OCI-LY3 (cell line): ENCODE data around the gene RTN4RL1.

Source experiments
- H2AFZ ChIP-seq: fragments of 200-600, 300-600 bp; shearing (Covaris generic); 2 replicates; pipeline ENCODE4 v1.6.0; 2014; ENCODE audit warnings: antibody characterized with exemption, low read depth, low read length
- H3K27ac ChIP-seq: fragments of 200-600, 300-600 bp; sonication (generic); 2 replicates; pipeline ENCODE4 v1.5.1; 2014; ENCODE audit warnings: mild to moderate bottlenecking, low read length, moderate library complexity, mixed read lengths
- H3K27me3 ChIP-seq: fragments of 200-600, 300-600 bp; sonication (generic); 2 replicates; pipeline ENCODE4 v1.6.1; 2014; ENCODE audit warnings: low read depth, low read length, mixed read lengths
- H3K36me3 ChIP-seq: fragments of 200-600, 300-600 bp; sonication (generic); replicated peaks from 2 replicates; pipeline ENCODE3; 2014; ENCODE audit warnings: low read depth, low read length, mixed read lengths
- H3K4me1 ChIP-seq: fragments of 300-600, 200-600 bp; sonication (generic); 2 replicates; pipeline ENCODE4 v1.6.1; 2014; ENCODE audit warnings: low read length, mixed read lengths
- H3K4me2 ChIP-seq: fragments of 200-600, 300-600 bp; sonication (generic); 2 replicates; pipeline ENCODE4 v1.6.1; 2014; ENCODE audit warnings: low read length, mixed read lengths
- H3K4me3 ChIP-seq: fragments of 300-600, 200-600 bp; sonication (generic); 2 replicates; pipeline ENCODE4 v1.5.1; 2014; ENCODE audit warnings: antibody characterized with exemption, mild to moderate bottlenecking, low read length, moderate library complexity
- H3K79me2 ChIP-seq: fragments of 300-600, 200-600 bp; shearing (Covaris generic); 2 replicates; pipeline ENCODE4 v1.6.1; 2014; ENCODE audit warnings: mild to moderate bottlenecking, low read length, mixed read lengths
- H3K9ac ChIP-seq: fragments of 300-600, 200-600 bp; shearing (Covaris generic); 2 replicates; pipeline ENCODE4 v1.6.0; 2014; ENCODE audit warnings: mild to moderate bottlenecking, low read length, moderate library complexity
- H3K9me3 ChIP-seq: fragments of 200-600, 300-600 bp; shearing (Covaris generic); 2 replicates; pipeline ENCODE4 v1.6.1; 2014; ENCODE audit warnings: low read length, mixed read lengths; ENCODE audit not compliant: insufficient read depth
- H4K20me1 ChIP-seq: fragments of 200-600, 300-600 bp; sonication (generic); 2 replicates; pipeline ENCODE4 v1.6.1; 2016; ENCODE audit warnings: low read length, mixed read lengths; ENCODE audit not compliant: insufficient read depth
- CTCF ChIP-seq: fragments of 200-600, 300-600 bp; sonication (generic); IDR thresholded peaks from 2 replicates; pipeline ENCODE4 v1.5.1; 2014; ENCODE audit warnings: antibody characterized with exemption, low read length, low read depth
- EZH2phosphoT487 ChIP-seq: fragments of 200-600 bp; shearing (Covaris generic); IDR thresholded peaks from 2 replicates; pipeline ENCODE4 v1.6.1; 2018; ENCODE audit warnings: antibody characterized with exemption, mixed run types, low read depth

Gene RTN4RL1

DNA sequence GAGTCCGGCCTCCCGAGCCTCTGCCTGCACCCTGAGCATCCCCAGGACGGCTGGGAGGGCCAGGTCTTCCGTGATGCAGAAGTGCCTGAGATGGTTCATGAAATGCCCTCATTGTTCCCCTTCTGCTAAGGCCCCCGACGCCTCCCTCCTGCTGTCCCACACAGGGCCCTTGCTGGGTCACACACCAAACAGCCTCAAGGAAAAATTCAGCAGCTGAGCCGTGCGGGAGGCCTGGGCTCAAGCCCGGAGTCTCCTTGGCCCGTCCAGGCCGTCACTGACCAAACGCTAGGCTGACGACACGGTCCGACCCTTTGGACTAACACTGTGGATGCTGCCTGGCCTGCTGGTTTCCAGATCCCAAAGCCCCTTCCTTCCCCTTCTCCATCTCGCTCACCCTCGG is 90.2 kb downstream of the RTN4RL1 start:
- Histone ChIP-seq H3K27ac (no peak overlapping the region), H3K4me2 (no peak overlapping the region), H2AFZ (no peak overlapping the region), H4K20me1 (no peaks in the 10 kb centered on the region), H3K4me3 (no peak overlapping the region), H3K79me2 (no peaks in the 10 kb centered on the region), H3K27me3 (no peaks in the 10 kb centered on the region), H3K9ac (no peak overlapping the region), H3K36me3 (no peaks in the 10 kb centered on the region), H3K4me1 (peaks cover 3% of the 10 kb centered on the region; the same call in 1 of the 2 replicates), H3K9me3 (no peaks in the 10 kb centered on the region)
- no peak for TF ChIP-seq CTCF

DNA sequence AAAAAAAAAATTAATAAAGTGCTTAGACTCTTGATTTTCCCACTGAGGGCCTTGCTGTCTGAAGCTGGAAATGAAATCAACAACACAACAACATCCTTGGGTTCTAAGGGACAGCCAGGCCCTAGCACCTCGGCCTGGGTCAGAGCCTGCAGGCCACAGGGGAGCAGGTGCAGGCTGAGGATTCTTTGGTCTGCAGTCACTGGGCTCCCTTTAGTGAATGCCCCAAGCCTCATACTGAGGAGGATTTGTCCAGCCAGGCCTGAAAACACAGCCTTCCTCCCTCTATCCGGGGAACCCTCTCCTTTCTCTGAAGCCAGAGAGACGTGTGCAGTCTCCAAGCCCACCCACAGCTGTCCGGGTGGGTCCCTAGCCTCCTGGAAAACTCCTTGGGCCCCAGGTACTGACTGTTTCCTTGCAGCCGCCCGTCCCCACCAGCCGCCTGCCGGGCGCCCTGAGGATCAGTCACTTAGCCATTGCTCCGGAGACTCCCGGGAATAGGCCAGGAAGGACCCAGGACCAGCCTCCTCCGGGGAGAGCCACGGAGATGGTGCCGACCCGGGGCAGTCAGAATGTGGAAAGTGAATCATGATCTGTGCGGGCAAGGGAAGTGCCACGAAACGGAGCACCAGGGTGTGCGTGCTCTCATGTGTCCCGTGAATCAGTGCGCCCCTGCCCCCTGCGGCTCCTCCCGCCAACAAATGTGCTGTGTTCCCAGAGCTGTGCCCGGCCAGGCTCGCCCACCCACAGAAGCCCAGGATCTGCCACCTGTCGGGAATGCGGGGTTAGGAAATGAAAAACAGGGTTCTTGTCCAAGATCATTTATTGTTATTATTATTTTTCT is 91.0 kb downstream of the RTN4RL1 start:
- Histone ChIP-seq H4K20me1 (no peaks in the 10 kb centered on the region), H3K27me3 (no peaks in the 10 kb centered on the region), H3K4me2 (no peak overlapping the region), H3K4me1 (0 out of 2 replicates have a peak, but pooled peaks cover 3% of the 10 kb centered on the region), H3K9me3 (no peaks in the 10 kb centered on the region), H3K9ac (no peak overlapping the region), H3K36me3 (no peaks in the 10 kb centered on the region), H3K27ac (no peak overlapping the region), H3K4me3 (no peak overlapping the region), H2AFZ (no peak overlapping the region), H3K79me2 (no peaks in the 10 kb centered on the region)
- TF ChIP-seq EZH2phosphoT487 (no peak), CTCF (no peak)

DNA sequence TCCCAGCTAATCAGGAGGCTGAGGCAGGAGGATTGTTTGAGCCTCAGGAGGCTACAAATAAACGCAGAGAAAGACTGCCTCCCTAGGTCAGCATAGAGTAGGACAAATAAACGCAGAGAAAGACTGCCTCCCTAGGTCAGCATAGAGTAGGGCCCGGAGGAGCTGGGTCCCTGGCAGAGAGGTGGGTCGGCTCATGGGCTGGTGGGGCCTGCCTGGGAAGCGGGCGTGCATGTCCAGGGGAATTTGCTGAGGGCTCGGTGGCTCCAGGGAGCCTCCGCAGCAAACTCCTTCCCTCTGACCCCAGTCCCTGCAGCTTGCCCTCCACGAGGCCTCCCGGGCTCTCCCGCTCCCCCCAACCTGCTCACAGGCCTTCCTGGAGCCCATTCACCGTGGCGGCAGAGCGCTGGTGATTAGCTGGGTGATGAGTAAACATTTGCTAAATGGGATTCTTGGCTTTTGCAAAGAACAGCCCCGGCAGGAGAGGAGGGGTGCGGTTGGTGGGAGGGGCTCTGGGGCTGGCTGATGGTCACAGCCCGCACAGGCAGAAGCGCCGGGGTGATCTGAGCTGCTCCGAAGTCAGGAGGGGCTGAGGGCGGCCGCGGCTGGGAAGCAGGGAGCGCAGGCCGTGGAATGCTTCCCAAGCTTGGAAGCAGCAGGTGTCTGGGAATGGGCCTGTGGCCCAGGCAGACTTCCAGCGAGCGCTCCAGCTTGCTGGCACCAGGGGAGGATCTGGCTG is 93.1 kb downstream of the RTN4RL1 start:
- H3K79me2 ChIP-seq = no peaks in the 10 kb centered on the region
- H3K36me3 ChIP-seq = no peaks in the 10 kb centered on the region
- no peak overlapping the region for H2AFZ ChIP-seq
- TF ChIP-seq CTCF = no peak
- TF ChIP-seq EZH2phosphoT487 = no peak
- 0 out of 2 replicates have a peak, but pooled peaks cover 3% of the 10 kb centered on the region for H3K4me1 ChIP-seq
- no peak overlapping the region for H3K27ac ChIP-seq
- no peak overlapping the region for H3K9ac ChIP-seq
- no peaks in the 10 kb centered on the region for H3K9me3 ChIP-seq
- no peaks in the 10 kb centered on the region for H4K20me1 ChIP-seq
- H3K4me2 ChIP-seq = no peak overlapping the region
- no peaks in the 10 kb centered on the region for H3K27me3 ChIP-seq
- H3K4me3 ChIP-seq = no peak overlapping the region

DNA sequence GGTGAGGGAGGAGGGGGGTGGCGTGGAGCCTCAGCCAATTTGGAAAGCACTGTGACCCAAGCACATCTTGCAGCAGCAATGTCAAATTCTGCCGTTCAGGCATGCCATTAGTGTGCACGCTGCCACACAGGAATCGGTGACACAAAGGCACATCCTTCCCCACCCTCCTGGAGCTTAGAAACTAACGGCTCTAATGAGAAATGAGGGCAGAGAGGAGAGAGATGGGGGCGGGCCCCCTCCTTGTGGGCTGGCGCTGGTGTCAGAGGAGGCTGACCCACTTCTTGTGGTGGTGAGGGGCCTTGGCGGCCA is 94.8 kb downstream of the RTN4RL1 start:
- H3K27me3 ChIP-seq = no peaks in the 10 kb centered on the region
- H4K20me1 ChIP-seq = no peaks in the 10 kb centered on the region
- H3K4me1 ChIP-seq = 0 out of 2 replicates have a peak, but pooled peaks cover 3% of the 10 kb centered on the region
- H3K79me2 ChIP-seq = no peaks in the 10 kb centered on the region
- TF ChIP-seq CTCF (no peak), EZH2phosphoT487 (no peak)
- no peak overlapping the region for H3K4me3 ChIP-seq
- H2AFZ ChIP-seq = no peak overlapping the region
- no peaks in the 10 kb centered on the region for H3K36me3 ChIP-seq
- no peak overlapping the region for H3K27ac ChIP-seq
- H3K9ac ChIP-seq = no peak overlapping the region
- no peaks in the 10 kb centered on the region for H3K9me3 ChIP-seq
- H3K4me2 ChIP-seq = no peak overlapping the region
